Hepatocyte (in vitro differentiated cells): ENCODE data around the gene BTBD8. TPM values are rescaled to one million over a fixed set of nuclear protein-coding genes. Genes with fewer than 3 reads are reported as not detected.

Experiments used
- DNase-seq: peaks from one replicate; pipeline ENCODE4 v3.0.0-alpha.2; 2016; ENCODE audit warnings: low spot score
- H2AFZ ChIP-seq: fragments of 200-600 bp; sonication (generic); 2 replicates; pipeline ENCODE4 v1.6.0; 2016; ENCODE audit warnings: antibody characterized with exemption, mild to moderate bottlenecking
- H3K27ac ChIP-seq: fragments of 200-600 bp; sonication (generic); 2 replicates; pipeline ENCODE4 v1.5.1; 2016; ENCODE audit warnings: mild to moderate bottlenecking
- H3K27me3 ChIP-seq: fragments of 200-600 bp; sonication (generic); 2 replicates; pipeline ENCODE4 v1.6.1; 2016
- H3K36me3 ChIP-seq: fragments of 200-600 bp; sonication (generic); replicated peaks from 2 replicates; pipeline ENCODE4 v1.5.1; 2016; ENCODE audit warnings: low read depth; ENCODE audit not compliant: insufficient read depth
- H3K4me1 ChIP-seq: fragments of 200-600 bp; sonication (generic); 2 replicates; pipeline ENCODE4 v1.5.1; 2016; ENCODE audit warnings: mild to moderate bottlenecking, moderate library complexity; ENCODE audit not compliant: insufficient read depth
- H3K4me2 ChIP-seq: fragments of 200-600 bp; sonication (generic); 2 replicates; pipeline ENCODE4 v1.6.0; 2016
- H3K4me3 ChIP-seq: fragments of 200-600 bp; sonication (generic); 2 replicates; pipeline ENCODE4 v1.5.1; 2016; ENCODE audit warnings: mild to moderate bottlenecking
- H3K79me2 ChIP-seq: fragments of 200-600 bp; sonication (generic); 2 replicates; pipeline ENCODE4 v1.6.0; 2017; ENCODE audit warnings: mild to moderate bottlenecking
- H3K9me2 ChIP-seq: fragments of 200-600 bp; sonication (generic); replicated peaks from 2 replicates; pipeline ENCODE4 v1.6.0; 2017; ENCODE audit warnings: mild to moderate bottlenecking; ENCODE audit not compliant: insufficient read depth
- H3K9me3 ChIP-seq: fragments of 200-600 bp; sonication (generic); 2 replicates; pipeline ENCODE4 v1.5.1; 2016; ENCODE audit warnings: low read depth, mild to moderate bottlenecking
- H4K20me1 ChIP-seq: fragments of 200-600 bp; sonication (generic); 2 replicates; pipeline ENCODE4 v1.6.0; 2016; ENCODE audit warnings: mild to moderate bottlenecking; ENCODE audit not compliant: insufficient read depth, poor library complexity, severe bottlenecking
- EZH2 ChIP-seq: fragments of 200-600 bp; sonication (generic); IDR thresholded peaks from 2 replicates; pipeline ENCODE4 v1.6.1; 2016; ENCODE audit warnings: antibody characterized with exemption, mild to moderate bottlenecking, borderline replicate concordance
- EZH2phosphoT487 ChIP-seq: fragments of 200-600 bp; sonication (generic); IDR thresholded peaks from one replicate; pipeline ENCODE4 v1.6.1; 2018; ENCODE audit warnings: antibody characterized with exemption, mild to moderate bottlenecking, low read depth, moderate library complexity; ENCODE audit not compliant: unreplicated experiment, severe bottlenecking
- WGBS: methylation state at CpG from one replicate; pipeline ENCODE4 v1.1.6; 2016; ENCODE audit warnings: low lambda C conversion rate; ENCODE audit errors: missing lambda C conversion rate; 5-methylcytosine and 5-hydroxymethylcytosine counted together
- polyA plus RNA-seq: library from polyadenylated mRNA; unstranded; fragments of >200 nt; fragmentation: Nextera tagmentation; extraction: Ambion mirVana; gene quantifications from 2 replicates; pipeline ENCODE4 v1.2.1, GENCODE V29; 2016
- total RNA-seq: library from RNA; depleted of rRNA; stranded (reverse); fragments of >200 nt; gene quantifications from 2 replicates; pipeline ENCODE4 v1.2.3, GENCODE V29; 2014
- TF ChIP-seq, protein P1 (sequence below): fragments of 200-600 bp; sonication (generic); IDR thresholded peaks from 2 replicates; pipeline ENCODE4 v1.5.1; 2016; ENCODE audit warnings: antibody characterized with exemption, mild to moderate bottlenecking; ENCODE audit not compliant: poor library complexity

BTBD8 gene
- total RNA-seq (6.0 and 6.1 TPM in 2 replicates), polyA plus RNA-seq (2.4 TPM in 2 replicates)

DNA sequence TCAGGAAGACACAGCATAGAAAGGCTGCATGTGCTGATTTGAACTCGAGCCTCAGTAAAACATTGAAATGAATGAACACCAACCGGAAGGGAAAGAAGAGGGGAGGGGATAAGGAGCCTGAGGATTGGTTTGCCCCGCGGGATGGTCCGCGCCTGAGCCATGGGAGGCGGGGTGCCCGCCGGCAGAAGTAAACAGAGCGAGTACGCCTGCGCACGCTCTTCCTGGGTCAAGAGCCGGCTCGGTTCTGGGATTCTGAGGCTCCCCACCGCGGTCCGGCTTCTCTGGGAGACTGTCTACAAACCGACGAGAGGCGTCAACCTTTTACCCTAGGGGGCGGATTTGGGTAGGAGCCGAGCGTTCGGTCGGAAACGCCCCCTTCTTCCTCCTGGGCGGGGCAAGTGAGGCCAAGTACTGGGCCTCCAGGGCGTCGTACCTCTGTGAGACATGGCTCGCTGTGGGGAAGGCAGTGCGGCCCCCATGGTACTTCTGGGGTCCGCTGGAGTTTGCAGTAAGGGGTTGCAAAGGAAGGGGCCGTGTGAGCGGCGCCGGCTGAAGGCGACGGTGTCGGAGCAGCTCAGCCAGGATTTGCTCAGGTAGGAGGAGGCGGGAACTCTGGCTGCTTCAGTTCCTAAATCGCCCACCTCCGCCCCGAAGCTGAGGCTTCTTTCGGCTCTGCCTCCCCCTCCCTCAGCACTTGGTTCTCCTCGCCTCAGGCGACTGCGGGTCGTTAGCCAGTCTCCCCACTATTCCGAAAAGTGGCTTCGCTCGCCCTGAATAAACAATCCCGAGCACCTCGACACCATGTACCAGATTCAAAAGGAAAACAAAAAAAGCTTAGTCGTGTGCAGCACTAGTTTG is at the start of gene BTBD8:
TSS of gene BTBD8 (plus strand) at position 218 of the 858 bp plus-strand sequence. CDS start at position 445, 227 bp downstream.
- H3K27ac ChIP-seq = peak within 1 kb of the TSS; percentile 83
- peaks cover under 1% of the 10 kb centered on the region for H3K9me3 ChIP-seq
- H3K27me3 ChIP-seq = no peaks in the 10 kb centered on the region
- peak; percentile 88 for DNase-seq
- WGBS = 1% methylated on average over 55 of the region's 55 CpGs
- no peaks in the 10 kb centered on the region for H3K36me3 ChIP-seq
- peaks cover 4% of the 10 kb centered on the region for H3K79me2 ChIP-seq
- no peaks in the 10 kb centered on the region for H4K20me1 ChIP-seq
- H2AFZ ChIP-seq = peak within 1 kb of the TSS; percentile 95
- no peaks in the 10 kb centered on the region for H3K9me2 ChIP-seq
- peak within 1 kb of the TSS; percentile 73 for H3K4me2 ChIP-seq
- peaks cover 2% of the 10 kb centered on the region for H3K4me1 ChIP-seq
- TF ChIP-seq, protein P1, sequence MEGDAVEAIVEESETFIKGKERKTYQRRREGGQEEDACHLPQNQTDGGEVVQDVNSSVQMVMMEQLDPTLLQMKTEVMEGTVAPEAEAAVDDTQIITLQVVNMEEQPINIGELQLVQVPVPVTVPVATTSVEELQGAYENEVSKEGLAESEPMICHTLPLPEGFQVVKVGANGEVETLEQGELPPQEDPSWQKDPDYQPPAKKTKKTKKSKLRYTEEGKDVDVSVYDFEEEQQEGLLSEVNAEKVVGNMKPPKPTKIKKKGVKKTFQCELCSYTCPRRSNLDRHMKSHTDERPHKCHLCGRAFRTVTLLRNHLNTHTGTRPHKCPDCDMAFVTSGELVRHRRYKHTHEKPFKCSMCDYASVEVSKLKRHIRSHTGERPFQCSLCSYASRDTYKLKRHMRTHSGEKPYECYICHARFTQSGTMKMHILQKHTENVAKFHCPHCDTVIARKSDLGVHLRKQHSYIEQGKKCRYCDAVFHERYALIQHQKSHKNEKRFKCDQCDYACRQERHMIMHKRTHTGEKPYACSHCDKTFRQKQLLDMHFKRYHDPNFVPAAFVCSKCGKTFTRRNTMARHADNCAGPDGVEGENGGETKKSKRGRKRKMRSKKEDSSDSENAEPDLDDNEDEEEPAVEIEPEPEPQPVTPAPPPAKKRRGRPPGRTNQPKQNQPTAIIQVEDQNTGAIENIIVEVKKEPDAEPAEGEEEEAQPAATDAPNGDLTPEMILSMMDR = no peak
- H3K4me3 ChIP-seq = peak within 1 kb of the TSS; percentile 82

DNA sequence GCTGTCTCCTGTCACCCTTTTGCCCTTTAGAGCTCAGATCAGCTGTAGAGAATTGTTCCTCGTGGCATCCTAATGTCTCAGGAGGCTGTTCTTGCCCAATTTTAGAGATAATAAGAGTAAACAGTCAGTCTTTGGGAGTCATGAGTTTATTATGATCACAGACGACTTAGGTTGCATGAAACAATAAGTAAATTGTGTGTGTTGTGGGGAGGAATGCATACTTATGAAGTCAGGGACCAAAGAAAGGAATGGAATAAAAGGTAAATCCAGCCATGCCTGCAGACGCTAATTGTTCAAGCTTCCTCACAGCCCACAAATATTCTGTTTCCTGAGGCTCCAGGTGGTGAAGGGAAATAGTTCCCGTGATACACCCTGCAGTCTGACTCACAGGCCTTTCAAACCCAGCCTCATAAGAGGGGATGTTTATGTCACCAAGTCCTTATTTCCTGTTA is 49.5 kb upstream of the BTBD8 start:
- H3K79me2 ChIP-seq = no peaks in the 10 kb centered on the region
- 16% methylated on average over 4 of the region's 4 CpGs for WGBS
- H3K36me3 ChIP-seq = no peaks in the 10 kb centered on the region
- TF ChIP-seq, protein P1 = no peak
- TF ChIP-seq EZH2 (no peak), EZH2phosphoT487 (no peak)
- peak overlapping the region; percentile 82 for H3K4me3 ChIP-seq
- no peaks in the 10 kb centered on the region for H4K20me1 ChIP-seq
- no peaks in the 10 kb centered on the region for H3K27me3 ChIP-seq
- DNase-seq = peak; percentile 54
- peak overlapping the region; percentile 100 for H3K4me2 ChIP-seq
- H3K4me1 ChIP-seq = peaks cover 4% of the 10 kb centered on the region
- H3K27ac ChIP-seq = peak overlapping the region; percentile 63
- no peaks in the 10 kb centered on the region for H3K9me3 ChIP-seq
- peak overlapping the region; percentile 99 for H2AFZ ChIP-seq
- no peaks in the 10 kb centered on the region for H3K9me2 ChIP-seq

DNA sequence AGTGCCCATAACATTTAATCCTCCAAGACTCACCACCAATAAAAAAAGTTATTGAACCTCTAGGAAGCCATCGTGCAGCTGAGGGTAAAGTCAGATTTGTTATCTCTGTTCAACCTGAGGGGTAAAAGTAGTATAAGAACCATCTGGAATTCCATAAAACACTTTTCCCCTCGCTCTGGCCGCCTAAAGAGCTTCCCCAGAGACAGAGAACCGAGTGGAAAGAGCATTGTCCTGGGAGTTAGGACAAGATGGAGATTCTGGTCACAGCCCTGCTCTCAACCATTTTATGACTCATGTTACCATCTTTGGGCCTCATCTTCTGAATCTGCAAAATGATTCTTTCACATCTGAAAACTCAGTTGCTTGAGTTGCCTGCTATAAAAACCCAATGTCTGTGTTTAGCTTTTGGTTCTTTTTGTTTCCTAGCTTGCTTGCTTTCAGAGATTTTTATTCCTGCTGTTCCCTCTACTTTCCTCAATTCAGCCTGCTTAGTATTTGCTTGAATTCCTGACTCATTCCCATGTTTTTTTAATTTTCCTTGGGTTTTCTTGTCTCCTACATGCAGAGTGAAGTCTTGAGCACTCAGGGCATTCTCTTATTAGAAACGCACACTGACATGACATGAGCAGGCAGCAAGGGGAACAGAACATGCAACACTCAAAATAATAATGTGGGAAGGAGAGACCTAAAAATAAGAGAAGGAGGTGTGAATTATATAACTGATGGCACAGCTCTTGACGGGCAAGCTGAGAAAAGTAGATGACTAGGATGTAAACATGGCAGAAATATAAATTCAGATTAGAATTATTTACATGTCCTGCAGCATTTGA is 48.6 kb upstream of the BTBD8 start:
- H3K4me3 ChIP-seq = no peak overlapping the region
- 61% methylated on average over 6 of the region's 6 CpGs for WGBS
- H3K9me3 ChIP-seq = no peaks in the 10 kb centered on the region
- H3K79me2 ChIP-seq = no peaks in the 10 kb centered on the region
- peak overlapping the region; percentile 63 for H3K27ac ChIP-seq
- no peak for DNase-seq
- TF ChIP-seq EZH2 (no peak), EZH2phosphoT487 (no peak)
- TF ChIP-seq, protein P1 = no peak
- peaks cover 4% of the 10 kb centered on the region for H3K4me1 ChIP-seq
- H2AFZ ChIP-seq = peak overlapping the region; percentile 8
- H3K4me2 ChIP-seq = peak overlapping the region; percentile 100
- H3K27me3 ChIP-seq = no peaks in the 10 kb centered on the region
- H4K20me1 ChIP-seq = no peaks in the 10 kb centered on the region
- no peaks in the 10 kb centered on the region for H3K36me3 ChIP-seq
- no peaks in the 10 kb centered on the region for H3K9me2 ChIP-seq
